Hepatocyte (in vitro differentiated cells): ENCODE data around the gene VSIG10L.

Experiments used
- EZH2 ChIP-seq: fragments of 200-600 bp; sonication (generic); IDR thresholded peaks from 2 replicates; pipeline ENCODE4 v1.6.1; 2016; ENCODE audit warnings: antibody characterized with exemption, mild to moderate bottlenecking, borderline replicate concordance
- EZH2phosphoT487 ChIP-seq: fragments of 200-600 bp; sonication (generic); IDR thresholded peaks from one replicate; pipeline ENCODE4 v1.6.1; 2018; ENCODE audit warnings: antibody characterized with exemption, mild to moderate bottlenecking, low read depth, moderate library complexity; ENCODE audit not compliant: unreplicated experiment, severe bottlenecking
- TF ChIP-seq, protein P1 (sequence below): fragments of 200-600 bp; sonication (generic); IDR thresholded peaks from 2 replicates; pipeline ENCODE4 v1.5.1; 2016; ENCODE audit warnings: antibody characterized with exemption, mild to moderate bottlenecking; ENCODE audit not compliant: poor library complexity

DNA sequence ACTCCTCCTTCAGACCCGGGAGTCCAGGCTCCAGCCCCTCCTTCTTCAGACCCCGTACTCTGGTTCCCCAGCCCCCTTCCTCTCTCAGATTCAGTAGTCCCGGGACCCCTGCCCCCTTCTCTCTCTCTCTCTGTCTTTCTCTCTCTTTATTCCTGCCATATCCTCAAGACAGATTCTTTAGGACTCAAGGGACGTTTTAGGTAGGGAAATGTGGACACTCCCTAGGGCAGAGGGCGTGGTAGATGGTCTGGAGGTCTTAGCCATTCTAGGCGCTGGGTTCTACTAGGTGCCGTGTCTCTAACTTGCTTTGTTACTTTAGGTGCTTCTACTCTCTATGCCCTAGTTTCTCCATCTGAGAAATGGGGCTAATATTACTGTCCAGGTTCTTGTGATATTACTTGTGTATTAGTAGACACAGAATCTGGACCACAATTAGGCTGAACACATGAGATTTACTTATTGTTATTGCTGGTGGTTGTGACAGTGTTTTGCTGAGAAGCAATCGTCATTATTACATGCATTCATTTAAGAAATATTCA is 49.2 kb upstream of the VSIG10L start:
- TF ChIP-seq, protein P1, sequence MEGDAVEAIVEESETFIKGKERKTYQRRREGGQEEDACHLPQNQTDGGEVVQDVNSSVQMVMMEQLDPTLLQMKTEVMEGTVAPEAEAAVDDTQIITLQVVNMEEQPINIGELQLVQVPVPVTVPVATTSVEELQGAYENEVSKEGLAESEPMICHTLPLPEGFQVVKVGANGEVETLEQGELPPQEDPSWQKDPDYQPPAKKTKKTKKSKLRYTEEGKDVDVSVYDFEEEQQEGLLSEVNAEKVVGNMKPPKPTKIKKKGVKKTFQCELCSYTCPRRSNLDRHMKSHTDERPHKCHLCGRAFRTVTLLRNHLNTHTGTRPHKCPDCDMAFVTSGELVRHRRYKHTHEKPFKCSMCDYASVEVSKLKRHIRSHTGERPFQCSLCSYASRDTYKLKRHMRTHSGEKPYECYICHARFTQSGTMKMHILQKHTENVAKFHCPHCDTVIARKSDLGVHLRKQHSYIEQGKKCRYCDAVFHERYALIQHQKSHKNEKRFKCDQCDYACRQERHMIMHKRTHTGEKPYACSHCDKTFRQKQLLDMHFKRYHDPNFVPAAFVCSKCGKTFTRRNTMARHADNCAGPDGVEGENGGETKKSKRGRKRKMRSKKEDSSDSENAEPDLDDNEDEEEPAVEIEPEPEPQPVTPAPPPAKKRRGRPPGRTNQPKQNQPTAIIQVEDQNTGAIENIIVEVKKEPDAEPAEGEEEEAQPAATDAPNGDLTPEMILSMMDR: no peak
- TF ChIP-seq EZH2 (no peak), EZH2phosphoT487 (no peak)
